Osteoblast (primary cell): Measurements from ENCODE around the gene NIPA2. TPM values are rescaled to one million over a fixed set of nuclear protein-coding genes. Genes with fewer than 3 reads are reported as not detected.

Experiments used
- DNase-seq: peaks from one replicate; pipeline ENCODE4 v3.0.0; 2011; ENCODE audit warnings: low spot score, mixed read lengths; ENCODE audit not compliant: insufficient read length; ENCODE audit errors: missing footprints
- H2AFZ ChIP-seq: 2 replicates; pipeline ENCODE4 v1.6.0; 2011; ENCODE audit warnings: mild to moderate bottlenecking, low read length
- H3K27ac ChIP-seq: 2 replicates; pipeline ENCODE4 v1.5.1; 2011; ENCODE audit warnings: mild to moderate bottlenecking, low read depth, low read length, moderate library complexity
- H3K27me3 ChIP-seq: 2 replicates; pipeline ENCODE4 v1.6.0; 2012; ENCODE audit warnings: mild to moderate bottlenecking, control low read depth, inconsistent platforms, low read length, moderate library complexity; ENCODE audit not compliant: insufficient read depth
- H3K36me3 ChIP-seq: 2 replicates; pipeline ENCODE4 v1.5.1; 2011; ENCODE audit warnings: mild to moderate bottlenecking, low read length, control low read depth, moderate library complexity; ENCODE audit not compliant: insufficient read depth
- H3K4me1 ChIP-seq: 2 replicates; pipeline ENCODE4 v1.5.1; 2011; ENCODE audit warnings: mild to moderate bottlenecking, low read length, control low read depth, moderate library complexity; ENCODE audit not compliant: insufficient read depth
- H3K4me2 ChIP-seq: 2 replicates; pipeline ENCODE4 v1.6.0; 2011; ENCODE audit warnings: mild to moderate bottlenecking, low read length; ENCODE audit not compliant: insufficient read depth
- H3K4me3 ChIP-seq: fragments of 200-600 bp; sonication (generic); 3 replicates; pipeline ENCODE4 v1.5.1; 2012; ENCODE audit warnings: mild to moderate bottlenecking, low read length, inconsistent platforms; ENCODE audit not compliant: insufficient read depth
- H3K79me2 ChIP-seq: 2 replicates; pipeline ENCODE4 v1.6.0; 2012; ENCODE audit warnings: mild to moderate bottlenecking, low read length, control low read depth, inconsistent platforms; ENCODE audit not compliant: insufficient read depth
- H3K9me3 ChIP-seq: 2 replicates; pipeline ENCODE4 v1.5.1; 2011; ENCODE audit warnings: low read depth, low read length, control low read depth
- H4K20me1 ChIP-seq: 2 replicates; pipeline ENCODE4 v1.6.0; 2012; ENCODE audit warnings: mild to moderate bottlenecking, low read length, control low read depth; ENCODE audit not compliant: insufficient read depth
- CTCF ChIP-seq: IDR thresholded peaks from 2 replicates; pipeline ENCODE4 v1.5.1; 2011; ENCODE audit warnings: mild to moderate bottlenecking, low read depth, low read length, moderate library complexity; ENCODE audit errors: extremely low read depth
- total RNA-seq: library from RNA; depleted of rRNA; stranded (reverse); fragments of >200 nt; gene quantifications from 2 replicates; pipeline ENCODE4 v1.2.3, GENCODE V29; 2012

NIPA2 gene
- total RNA-seq, 1 donor: 50.3 TPM

GRCh38 chr15:22855791-22856190, 17.3 kb downstream of the NIPA2 start:
- H3K79me2 ChIP-seq: peaks cover 18% of the 10 kb centered on the region
- no peak overlapping the region for H3K4me3 ChIP-seq
- H3K4me1 ChIP-seq: no peaks in the 10 kb centered on the region
- no peak overlapping the region for H3K27ac ChIP-seq
- TF ChIP-seq CTCF: no peak
- H3K27me3 ChIP-seq: no peaks in the 10 kb centered on the region
- H3K36me3 ChIP-seq: peaks cover 35% of the 10 kb centered on the region
- no peak overlapping the region for H3K4me2 ChIP-seq
- no peaks in the 10 kb centered on the region for H4K20me1 ChIP-seq
- H2AFZ ChIP-seq: no peak overlapping the region
- DNase-seq: no peak
- H3K9me3 ChIP-seq: no peaks in the 10 kb centered on the region

GRCh38 chr15:22856659-22857058, 18.2 kb downstream of the NIPA2 start:
- H4K20me1 ChIP-seq: no peaks in the 10 kb centered on the region
- H3K79me2 ChIP-seq: peaks cover 11% of the 10 kb centered on the region
- H3K27ac ChIP-seq: no peak overlapping the region
- H3K9me3 ChIP-seq: no peaks in the 10 kb centered on the region
- H3K4me2 ChIP-seq: no peak overlapping the region
- H3K36me3 ChIP-seq: peaks cover 38% of the 10 kb centered on the region
- DNase-seq: no peak
- TF ChIP-seq CTCF: no peak
- H3K4me1 ChIP-seq: no peaks in the 10 kb centered on the region
- H2AFZ ChIP-seq: no peak overlapping the region
- H3K4me3 ChIP-seq: no peak overlapping the region
- H3K27me3 ChIP-seq: no peaks in the 10 kb centered on the region

DNA sequence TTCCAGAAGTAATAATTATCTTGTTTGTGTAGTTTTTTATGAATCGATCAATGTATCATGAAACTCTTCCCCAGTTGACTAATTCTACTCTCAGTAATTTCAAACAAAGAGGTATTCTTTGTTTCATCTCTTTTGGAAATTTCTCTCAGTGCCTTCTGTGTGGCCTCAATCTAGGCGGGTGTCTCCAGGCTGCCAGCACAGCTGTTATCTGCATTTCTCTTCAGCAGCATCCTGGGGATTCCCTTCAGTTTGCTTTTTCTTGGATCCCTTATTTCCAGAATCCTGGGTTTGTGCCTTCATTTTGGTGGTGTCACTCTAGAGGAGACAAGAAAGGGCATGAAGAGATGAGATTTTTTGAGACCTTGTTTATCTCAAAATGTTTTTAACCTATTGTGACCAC, 22.7 kb downstream of the NIPA2 start:
- no peak overlapping the region for H3K4me2 ChIP-seq
- no peak overlapping the region for H3K27ac ChIP-seq
- H3K36me3 ChIP-seq: peaks cover 41% of the 10 kb centered on the region

GRCh38 chr15:22863356-22863755, 24.9 kb downstream of the NIPA2 start:
- peaks cover 23% of the 10 kb centered on the region for H3K79me2 ChIP-seq
- H3K4me3 ChIP-seq: no peak overlapping the region
- no peaks in the 10 kb centered on the region for H3K9me3 ChIP-seq
- no peak overlapping the region for H3K4me2 ChIP-seq
- peaks cover 53% of the 10 kb centered on the region for H3K36me3 ChIP-seq
- H3K4me1 ChIP-seq: no peaks in the 10 kb centered on the region
- H4K20me1 ChIP-seq: peaks cover 6% of the 10 kb centered on the region
- TF ChIP-seq CTCF: no peak
- no peaks in the 10 kb centered on the region for H3K27me3 ChIP-seq
- no peak for DNase-seq
- H3K27ac ChIP-seq: no peak overlapping the region
- H2AFZ ChIP-seq: no peak overlapping the region

More for the DNA sequence above, 22.7 kb downstream of the NIPA2 start:
- no peaks in the 10 kb centered on the region for H3K27me3 ChIP-seq
- H4K20me1 ChIP-seq: peaks cover 6% of the 10 kb centered on the region
- H3K4me1 ChIP-seq: no peaks in the 10 kb centered on the region
- H2AFZ ChIP-seq: no peak overlapping the region
- no peaks in the 10 kb centered on the region for H3K9me3 ChIP-seq
- peaks cover 23% of the 10 kb centered on the region for H3K79me2 ChIP-seq
- no peak for DNase-seq
- H3K4me3 ChIP-seq: no peak overlapping the region
- no peak for TF ChIP-seq CTCF
